Measurements from ENCODE around the gene SLC25A21. TPM values are rescaled to one million over a fixed set of nuclear protein-coding genes. Genes with fewer than 3 reads are reported as not detected.

SLC25A21 gene
- polyA plus RNA-seq, 2 of the 4 experiments (the other 2 are of a cell fraction): 0.68 to 1.4 TPM

DNA sequence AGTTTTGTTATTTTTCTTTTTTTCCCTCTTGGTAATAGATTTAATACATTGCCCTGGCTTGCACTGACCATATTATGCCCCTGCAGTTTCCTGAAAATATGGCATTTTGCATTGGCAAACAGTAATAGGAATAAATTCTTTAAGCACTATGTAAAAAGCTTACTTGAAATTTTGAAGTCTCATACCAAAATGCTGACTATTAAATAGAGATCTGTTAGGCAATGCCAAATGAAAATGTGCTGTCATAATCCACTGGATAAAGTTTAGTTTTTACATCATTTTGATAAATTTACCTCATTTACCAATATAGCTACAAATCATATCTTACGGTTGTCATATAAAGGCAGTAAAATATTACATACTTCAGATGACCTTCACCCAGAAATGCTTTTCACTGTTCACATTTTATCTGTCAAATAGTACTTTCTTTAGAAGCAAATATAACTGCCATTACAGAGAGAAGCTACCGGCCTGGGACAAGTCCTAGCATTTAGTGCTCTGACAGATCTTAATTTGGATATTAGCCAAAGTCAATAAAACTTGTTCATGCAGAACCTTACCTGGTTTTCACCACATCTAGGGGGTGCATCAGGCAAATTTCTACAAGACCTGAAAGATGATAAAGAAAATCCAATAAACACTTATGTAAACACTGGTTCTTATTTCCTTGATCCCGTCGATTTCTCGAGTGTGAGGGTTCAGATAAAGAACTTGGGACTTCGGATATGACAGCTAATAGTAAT lies 297.8 kb downstream of the SLC25A21 start:
- no peak for ATAC-seq
- CTCF ChIA-PET: no interaction called here
- no peaks in the 10 kb centered on the region for H3K9me3 ChIP-seq
- DNase-seq (ENCODE audit: low read depth in 1 of 2, low spot score in 1 of 2): no peak
- WGBS (ENCODE audit: missing lambda C conversion rate): 44% methylated on average over 6 of the region's 6 CpGs
- POLR2A ChIA-PET: interaction anchor here (0.5 kb wide), 1 partner anchor 13 kb away, joined by 3 read pairs; no protein-coding TSS in a partner anchor
- H3K27ac ChIP-seq: no peak overlapping the region
- H3K4me1 ChIP-seq: no peaks in the 10 kb centered on the region
- no peak overlapping the region for H3K4me3 ChIP-seq
- H3K4me2 ChIP-seq: no peak overlapping the region
- TF ChIP-seq PBX3 (IDR thresholded peaks at IDR 0.05) (no peak), POLR2AphosphoS2 (conservative IDR thresholded peaks at IDR 0.05; ENCODE audit: low read length) (no peak), TP53 (CRISPR knock-in tag; IDR thresholded peaks at IDR 0.05) (no peak), POLR2A (IDR thresholded peaks at IDR 0.05; ENCODE audit: low read length) (no peak), HMGXB4 (CRISPR knock-in tag; IDR thresholded peaks at IDR 0.05; ENCODE audit: borderline replicate concordance) (no peak), HDAC2 (IDR thresholded peaks at IDR 0.05) (no peak), JUN (IDR thresholded peaks at IDR 0.05) (no peak), FOXS1 (CRISPR knock-in tag; IDR thresholded peaks at IDR 0.05) (no peak), EP300 (IDR thresholded peaks at IDR 0.05) (no peak)
- FAIRE-seq: no peak

DNA sequence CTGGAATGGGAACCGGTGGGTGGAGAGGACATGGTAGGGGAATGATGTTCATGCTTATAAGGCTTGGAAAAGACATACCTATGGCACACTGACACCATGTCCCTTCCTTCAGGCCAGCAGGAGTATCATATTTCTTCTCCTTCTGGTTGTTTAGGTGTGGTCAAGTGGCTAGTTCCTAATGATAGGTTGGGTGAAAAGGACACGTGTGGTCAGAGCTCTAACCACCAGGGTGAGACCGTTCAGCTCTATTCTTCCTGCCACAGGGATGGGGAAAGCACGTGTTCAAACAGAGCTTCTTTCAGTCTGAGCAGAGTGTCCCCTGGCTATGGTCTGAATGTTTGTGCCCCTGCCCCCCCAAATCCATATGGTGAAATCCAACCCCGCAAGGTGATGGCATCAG lies 301.6 kb downstream of the SLC25A21 start:
- no peak overlapping the region for H3K4me2 ChIP-seq
- TF ChIP-seq POLR2AphosphoS2 (conservative IDR thresholded peaks at IDR 0.05; ENCODE audit: low read length): no peak
- TF ChIP-seq KDM5A (IDR thresholded peaks at IDR 0.05): no peak
- no peak for TF ChIP-seq EP300 (IDR thresholded peaks at IDR 0.05)
- no peak for TF ChIP-seq MAX (IDR thresholded peaks at IDR 0.05)
- TF ChIP-seq PBX3 (IDR thresholded peaks at IDR 0.05): no peak
- no peak for TF ChIP-seq CHD2 (IDR thresholded peaks at IDR 0.05; ENCODE audit: low read length, partially characterized antibody)
- TF ChIP-seq RNF2 (IDR thresholded peaks at IDR 0.05; ENCODE audit: borderline replicate concordance, low read depth): no peak
- no peak for TF ChIP-seq SREBF2 (IDR thresholded peaks at IDR 0.05)
- TF ChIP-seq RFX5 (IDR thresholded peaks at IDR 0.05): no peak
- TF ChIP-seq NR3C1 (IDR thresholded peaks at IDR 0.05): no peak
- TF ChIP-seq CBX2 (IDR thresholded peaks at IDR 0.05; ENCODE audit: borderline replicate concordance, low read depth): no peak
- TF ChIP-seq HDAC2 (IDR thresholded peaks at IDR 0.05): no peak
- no peak overlapping the region for H3K27ac ChIP-seq
- 43% methylated on average over 5 of the region's 5 CpGs for WGBS (ENCODE audit: missing lambda C conversion rate)
- H3K4me1 ChIP-seq: no peaks in the 10 kb centered on the region
- H3K9me3 ChIP-seq: no peaks in the 10 kb centered on the region
- FAIRE-seq (no peak), DNase-seq (ENCODE audit: low read depth in 1 of 2, low spot score in 1 of 2) (no peak), ATAC-seq (no peak)
- ChIA-PET CTCF (no interaction called here), POLR2A (no interaction called here)
- no peak overlapping the region for H3K4me3 ChIP-seq

- FAIRE-seq (no peak), DNase-seq (ENCODE audit: low read depth in 1 of 2, low spot score in 1 of 2) (no peak), ATAC-seq (no peak)
- Histone ChIP-seq H3K27ac (no peak overlapping the region), H3K4me2 (no peak overlapping the region), H3K4me3 (no peak overlapping the region), H3K4me1 (no peaks in the 10 kb centered on the region), H3K9me3 (no peaks in the 10 kb centered on the region)
- TF ChIP-seq HOXB5 (CRISPR knock-in tag; IDR thresholded peaks at IDR 0.05) (no peak), RCOR1 (IDR thresholded peaks at IDR 0.05; ENCODE audit: low read depth, low read length) (no peak), SREBF2 (IDR thresholded peaks at IDR 0.05) (no peak), CHD4 (IDR thresholded peaks at IDR 0.05; ENCODE audit: borderline replicate concordance) (no peak), EP300 (IDR thresholded peaks at IDR 0.05) (no peak), EHF (CRISPR knock-in tag; IDR thresholded peaks at IDR 0.05) (no peak), MAZ (IDR thresholded peaks at IDR 0.05; ENCODE audit: borderline replicate concordance, low read depth, low read length) (no peak), CBX8 (IDR thresholded peaks at IDR 0.05) (no peak), USF2 (IDR thresholded peaks at IDR 0.05) (no peak), FOXS1 (CRISPR knock-in tag; IDR thresholded peaks at IDR 0.05) (no peak), MYC (IDR thresholded peaks at IDR 0.05; ENCODE audit: borderline replicate concordance, low read length) (no peak), NR3C1 (IDR thresholded peaks at IDR 0.05) (no peak), KDM1A (IDR thresholded peaks at IDR 0.05; ENCODE audit: low read depth) (no peak), TFCP2L1 (CRISPR knock-in tag; IDR thresholded peaks at IDR 0.05) (no peak)
- TF ChIP-seq, protein P1, sequence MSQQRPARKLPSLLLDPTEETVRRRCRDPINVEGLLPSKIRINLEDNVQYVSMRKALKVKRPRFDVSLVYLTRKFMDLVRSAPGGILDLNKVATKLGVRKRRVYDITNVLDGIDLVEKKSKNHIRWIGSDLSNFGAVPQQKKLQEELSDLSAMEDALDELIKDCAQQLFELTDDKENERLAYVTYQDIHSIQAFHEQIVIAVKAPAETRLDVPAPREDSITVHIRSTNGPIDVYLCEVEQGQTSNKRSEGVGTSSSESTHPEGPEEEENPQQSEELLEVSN (IDR thresholded peaks at IDR 0.05; ENCODE audit: borderline replicate concordance, low read depth): no peak
- ChIA-PET POLR2A (no interaction called here), CTCF (no interaction called here)
- WGBS (ENCODE audit: missing lambda C conversion rate): 29% methylated on average over 1 of the region's 1 CpG
Measured at GRCh38 chr14:36869125-36869524, 303.3 kb downstream of the SLC25A21 start.
